Measurements from ENCODE around the gene DOCK4.

The DOCK4 gene

GRCh38 chr7:111747718-111748117 lies 458.5 kb downstream of the DOCK4 start:
- TF ChIP-seq NFIC (IDR thresholded peaks at IDR 0.05) (no peak), EGR1 (IDR thresholded peaks at IDR 0.05) (no peak), TEAD4 (IDR thresholded peaks at IDR 0.05) (no peak), USF1 (IDR thresholded peaks at IDR 0.05) (no peak), ZBTB7A (IDR thresholded peaks at IDR 0.05; ENCODE audit: low read depth) (no peak), CEBPB (IDR thresholded peaks at IDR 0.05) (no peak), RAD21 (IDR thresholded peaks at IDR 0.05; ENCODE audit: low read depth) (no peak)

DNA sequence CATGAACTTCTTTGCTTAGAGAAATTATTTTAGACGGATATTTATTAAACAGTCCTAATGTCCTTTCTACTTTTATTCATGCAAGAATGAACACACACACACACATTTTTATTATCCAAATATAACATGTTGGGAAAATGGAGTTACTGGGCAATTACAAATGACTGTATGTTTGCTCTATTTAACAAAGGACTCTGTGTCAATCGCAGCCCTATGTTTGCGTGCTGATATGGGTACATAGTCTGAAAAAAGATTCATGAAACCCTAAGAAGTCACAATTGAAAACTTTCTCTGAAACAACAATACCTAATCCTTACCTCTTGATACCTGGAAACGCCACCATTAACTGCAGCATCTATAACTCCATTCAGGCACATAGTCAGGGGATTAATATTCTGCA lies 459.2 kb downstream of the DOCK4 start:
- no peak for TF ChIP-seq USF1 (IDR thresholded peaks at IDR 0.05)
- no peak for TF ChIP-seq TAF1 (IDR thresholded peaks at IDR 0.05; ENCODE audit: low read depth)
- no peak for TF ChIP-seq CREB1 (IDR thresholded peaks at IDR 0.05; ENCODE audit: low read depth)

- TF ChIP-seq TCF12 (IDR thresholded peaks at IDR 0.05; ENCODE audit: low read depth) (no peak), CREB1 (IDR thresholded peaks at IDR 0.05; ENCODE audit: low read depth) (no peak), RAD21 (IDR thresholded peaks at IDR 0.05; ENCODE audit: low read depth) (no peak), CEBPB (IDR thresholded peaks at IDR 0.05) (no peak), YY1 (IDR thresholded peaks at IDR 0.05; ENCODE audit: low read depth) (no peak), USF1 (IDR thresholded peaks at IDR 0.05) (no peak), TEAD4 (IDR thresholded peaks at IDR 0.05) (no peak), NFIC (IDR thresholded peaks at IDR 0.05) (no peak), ZBTB7A (IDR thresholded peaks at IDR 0.05; ENCODE audit: low read depth) (no peak), TAF1 (IDR thresholded peaks at IDR 0.05; ENCODE audit: low read depth) (no peak)
- TF ChIP-seq, protein P1, sequence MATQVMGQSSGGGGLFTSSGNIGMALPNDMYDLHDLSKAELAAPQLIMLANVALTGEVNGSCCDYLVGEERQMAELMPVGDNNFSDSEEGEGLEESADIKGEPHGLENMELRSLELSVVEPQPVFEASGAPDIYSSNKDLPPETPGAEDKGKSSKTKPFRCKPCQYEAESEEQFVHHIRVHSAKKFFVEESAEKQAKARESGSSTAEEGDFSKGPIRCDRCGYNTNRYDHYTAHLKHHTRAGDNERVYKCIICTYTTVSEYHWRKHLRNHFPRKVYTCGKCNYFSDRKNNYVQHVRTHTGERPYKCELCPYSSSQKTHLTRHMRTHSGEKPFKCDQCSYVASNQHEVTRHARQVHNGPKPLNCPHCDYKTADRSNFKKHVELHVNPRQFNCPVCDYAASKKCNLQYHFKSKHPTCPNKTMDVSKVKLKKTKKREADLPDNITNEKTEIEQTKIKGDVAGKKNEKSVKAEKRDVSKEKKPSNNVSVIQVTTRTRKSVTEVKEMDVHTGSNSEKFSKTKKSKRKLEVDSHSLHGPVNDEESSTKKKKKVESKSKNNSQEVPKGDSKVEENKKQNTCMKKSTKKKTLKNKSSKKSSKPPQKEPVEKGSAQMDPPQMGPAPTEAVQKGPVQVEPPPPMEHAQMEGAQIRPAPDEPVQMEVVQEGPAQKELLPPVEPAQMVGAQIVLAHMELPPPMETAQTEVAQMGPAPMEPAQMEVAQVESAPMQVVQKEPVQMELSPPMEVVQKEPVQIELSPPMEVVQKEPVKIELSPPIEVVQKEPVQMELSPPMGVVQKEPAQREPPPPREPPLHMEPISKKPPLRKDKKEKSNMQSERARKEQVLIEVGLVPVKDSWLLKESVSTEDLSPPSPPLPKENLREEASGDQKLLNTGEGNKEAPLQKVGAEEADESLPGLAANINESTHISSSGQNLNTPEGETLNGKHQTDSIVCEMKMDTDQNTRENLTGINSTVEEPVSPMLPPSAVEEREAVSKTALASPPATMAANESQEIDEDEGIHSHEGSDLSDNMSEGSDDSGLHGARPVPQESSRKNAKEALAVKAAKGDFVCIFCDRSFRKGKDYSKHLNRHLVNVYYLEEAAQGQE (IDR thresholded peaks at IDR 0.05; ENCODE audit: low read depth): no peak
- TF ChIP-seq, protein P2, sequence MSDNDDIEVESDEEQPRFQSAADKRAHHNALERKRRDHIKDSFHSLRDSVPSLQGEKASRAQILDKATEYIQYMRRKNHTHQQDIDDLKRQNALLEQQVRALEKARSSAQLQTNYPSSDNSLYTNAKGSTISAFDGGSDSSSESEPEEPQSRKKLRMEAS (IDR thresholded peaks at IDR 0.05): no peak
Measured at GRCh38 chr7:111744501-111745155, 461.6 kb downstream of the DOCK4 start.

DNA sequence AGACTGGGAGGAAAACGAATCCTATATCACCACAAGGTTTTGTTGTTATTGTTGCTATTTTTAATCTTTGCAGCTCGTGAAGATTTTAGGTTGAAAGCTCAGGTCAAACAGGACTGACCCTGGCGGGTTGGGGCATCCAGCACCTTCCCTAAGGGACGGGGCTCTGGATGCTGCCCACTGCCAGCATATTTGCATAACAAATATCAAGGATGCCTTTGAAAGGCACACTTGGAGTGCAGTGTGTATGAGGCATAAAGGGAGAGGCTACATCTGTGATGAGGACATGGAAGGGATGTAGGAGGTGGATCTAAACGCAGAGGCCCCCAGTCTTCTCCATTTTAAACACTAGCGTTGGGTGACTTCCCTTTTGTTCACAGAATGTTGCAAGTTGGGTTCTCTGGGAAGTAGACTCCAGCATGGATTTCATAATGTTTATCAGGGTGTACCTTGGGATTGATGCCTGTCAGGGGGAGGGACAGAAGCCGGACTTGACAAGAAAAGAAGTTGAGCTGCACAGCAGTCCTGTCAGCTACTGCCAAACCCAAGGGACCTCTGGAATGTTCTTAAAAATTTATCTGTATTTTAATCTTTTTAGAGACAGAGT lies 462.9 kb downstream of the DOCK4 start:
- TF ChIP-seq YY1 (IDR thresholded peaks at IDR 0.05; ENCODE audit: low read depth) (no peak), TCF12 (IDR thresholded peaks at IDR 0.05; ENCODE audit: low read depth) (no peak), CREB1 (IDR thresholded peaks at IDR 0.05; ENCODE audit: low read depth) (no peak)

DNA sequence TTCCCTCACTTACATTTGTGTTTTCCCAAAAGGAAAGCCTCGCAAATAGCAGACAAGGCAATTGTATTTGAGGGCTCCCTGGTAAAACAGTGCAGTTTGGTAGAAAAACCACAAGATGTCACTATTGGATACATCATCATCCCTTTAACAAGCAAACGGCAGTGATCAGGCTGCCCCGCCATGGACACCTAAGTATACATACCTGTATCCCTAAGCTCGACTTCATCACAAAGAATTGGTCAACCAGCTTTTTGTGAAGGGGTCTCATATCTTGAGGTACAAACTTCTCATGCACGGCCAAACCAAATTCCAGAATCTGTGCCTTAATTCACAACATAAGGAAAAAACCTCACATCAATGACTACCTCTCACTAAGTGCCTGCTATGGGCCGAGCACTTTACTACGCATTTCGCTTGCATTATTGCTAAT lies 464.4 kb downstream of the DOCK4 start:
- TF ChIP-seq RAD21 (IDR thresholded peaks at IDR 0.05; ENCODE audit: low read depth): peak; percentile 78
- no peak for TF ChIP-seq CREB1 (IDR thresholded peaks at IDR 0.05; ENCODE audit: low read depth)

DNA sequence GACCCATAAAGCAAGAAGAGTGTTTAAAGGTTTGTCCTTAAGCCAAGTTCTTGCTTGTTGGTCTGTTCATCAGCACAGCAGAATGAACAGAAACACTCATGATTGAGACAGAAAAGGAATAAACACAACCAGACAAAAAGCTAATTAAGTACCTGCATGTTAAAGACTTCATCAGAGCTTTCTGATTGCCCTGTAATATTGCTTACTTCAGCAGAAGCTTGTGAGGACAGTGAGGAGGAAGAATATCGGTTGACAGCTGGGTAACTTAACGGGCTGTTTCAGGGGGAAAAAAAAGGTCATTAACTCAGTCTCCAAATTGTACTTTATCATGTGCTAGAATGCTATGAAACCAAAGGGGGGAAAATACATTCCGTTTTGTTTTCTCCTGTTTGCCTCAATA lies 465.3 kb downstream of the DOCK4 start:
- TF ChIP-seq FOXM1 (IDR thresholded peaks at IDR 0.05; ENCODE audit: borderline replicate concordance, low read depth) (no peak), EGR1 (IDR thresholded peaks at IDR 0.05) (no peak), TAF1 (IDR thresholded peaks at IDR 0.05; ENCODE audit: low read depth) (no peak), CREB1 (IDR thresholded peaks at IDR 0.05; ENCODE audit: low read depth) (no peak), TEAD4 (IDR thresholded peaks at IDR 0.05) (no peak), TCF12 (IDR thresholded peaks at IDR 0.05; ENCODE audit: low read depth) (no peak), ZBTB7A (IDR thresholded peaks at IDR 0.05; ENCODE audit: low read depth) (no peak), NFIC (IDR thresholded peaks at IDR 0.05) (no peak), EP300 (IDR thresholded peaks at IDR 0.05; ENCODE audit: borderline replicate concordance) (no peak), USF1 (IDR thresholded peaks at IDR 0.05) (no peak), YY1 (IDR thresholded peaks at IDR 0.05; ENCODE audit: low read depth) (no peak), RAD21 (IDR thresholded peaks at IDR 0.05; ENCODE audit: low read depth) (no peak), CEBPB (IDR thresholded peaks at IDR 0.05) (no peak)
- TF ChIP-seq, protein P1 (IDR thresholded peaks at IDR 0.05; ENCODE audit: low read depth): no peak
- TF ChIP-seq, protein P2 (IDR thresholded peaks at IDR 0.05): no peak
